ENCODE results near the gene IQGAP1. TPM values are rescaled to one million over a fixed set of nuclear protein-coding genes. Genes with fewer than 3 reads are reported as not detected.

The IQGAP1 gene
- total RNA-seq, 1 experiment from 2014 or later, result 264 TPM

- ChIA-PET POLR2A (interaction anchor here (2.1 kb wide), 1 partner anchor 9 kb away, joined by 4 read pairs; no protein-coding TSS in a partner anchor), CTCF (interaction anchor here (0.9 to 1.2 kb wide), 3 partner anchors 69 to 428 kb away, joined by 3 to 9 read pairs (median 5); no protein-coding TSS in a partner anchor)
- peaks cover 6% of the 10 kb centered on the region for H3K4me1 Mint-ChIP-seq (ENCODE audit: insufficient read depth, unreplicated experiment)
- BruUV-seq (replicated peaks), result no TSS peak
- H3K4me3 Mint-ChIP-seq (ENCODE audit: unreplicated experiment), result no peak overlapping the region
- peaks cover 91% of the 10 kb centered on the region for H3K36me3 Mint-ChIP-seq (ENCODE audit: insufficient read depth, unreplicated experiment)
- intact Hi-C loops (cut with micrococcal nuclease), result loop anchor here (5.0 kb wide), 1 partner anchor 96 kb away; no protein-coding TSS in a partner anchor
- no peaks in the 10 kb centered on the region for H3K9me3 Mint-ChIP-seq (ENCODE audit: unreplicated experiment)
- no peak for DNase-seq (ENCODE audit: unreplicated experiment)
- no peak for TF ChIP-seq CTCF (IDR thresholded peaks at IDR 0.05; ENCODE audit: unreplicated experiment)
- no peak overlapping the region for H3K27ac Mint-ChIP-seq (ENCODE audit: low read depth, unreplicated experiment)
- no peaks in the 10 kb centered on the region for H3K27me3 Mint-ChIP-seq (ENCODE audit: insufficient read depth, unreplicated experiment)
These were observed 70.0 kb downstream of the IQGAP1 start for GRCh38 chr15:90458061-90458460.

- ChIA-PET POLR2A (interaction anchor here (1.0 to 1.3 kb wide), 2 partner anchors 12 to 71 kb away, joined by 3 read pairs; partner anchors contain the start of gene IQGAP1), CTCF (interaction anchor here (0.6 to 1.9 kb wide), 4 partner anchors 23 to 336 kb away, joined by 3 to 18 read pairs (median 7); no protein-coding TSS in a partner anchor)
- DNase-seq (ENCODE audit: unreplicated experiment), result no peak
- H3K4me3 Mint-ChIP-seq (ENCODE audit: unreplicated experiment), result no peak overlapping the region
- BruUV-seq (replicated peaks), result no TSS peak
- intact Hi-C loops (cut with micrococcal nuclease), result loop anchor here (5.0 kb wide), 1 partner anchor 97 kb away; no protein-coding TSS in a partner anchor
- H3K4me1 Mint-ChIP-seq (ENCODE audit: insufficient read depth, unreplicated experiment), result peaks cover 12% of the 10 kb centered on the region
- TF ChIP-seq CTCF (IDR thresholded peaks at IDR 0.05; ENCODE audit: unreplicated experiment), result no peak
- peaks cover 84% of the 10 kb centered on the region for H3K36me3 Mint-ChIP-seq (ENCODE audit: insufficient read depth, unreplicated experiment)
- peak overlapping the region; percentile 57 for H3K27ac Mint-ChIP-seq (ENCODE audit: low read depth, unreplicated experiment)
- H3K27me3 Mint-ChIP-seq (ENCODE audit: insufficient read depth, unreplicated experiment), result no peaks in the 10 kb centered on the region
- H3K9me3 Mint-ChIP-seq (ENCODE audit: unreplicated experiment), result no peaks in the 10 kb centered on the region
These were observed 71.3 kb downstream of the IQGAP1 start for GRCh38 chr15:90459368-90459767.

- H3K36me3 Mint-ChIP-seq (ENCODE audit: insufficient read depth, unreplicated experiment), result peaks cover 81% of the 10 kb centered on the region
- TF ChIP-seq CTCF (IDR thresholded peaks at IDR 0.05; ENCODE audit: unreplicated experiment), result no peak
- intact Hi-C loops (cut with micrococcal nuclease), result no loop called here
- H3K27me3 Mint-ChIP-seq (ENCODE audit: insufficient read depth, unreplicated experiment), result no peaks in the 10 kb centered on the region
- ChIA-PET POLR2A (interaction anchor here (0.6 to 1.8 kb wide), 5 partner anchors 12 to 72 kb away, joined by 3 read pairs; partner anchors contain the start of gene IQGAP1), CTCF (interaction anchor here (0.6 to 1.9 kb wide), 5 partner anchors 22 to 352 kb away, joined by 3 to 18 read pairs (median 3); no protein-coding TSS in a partner anchor)
- peaks cover 15% of the 10 kb centered on the region for H3K4me1 Mint-ChIP-seq (ENCODE audit: insufficient read depth, unreplicated experiment)
- H3K9me3 Mint-ChIP-seq (ENCODE audit: unreplicated experiment), result no peaks in the 10 kb centered on the region
- BruUV-seq (replicated peaks), result no TSS peak
- H3K4me3 Mint-ChIP-seq (ENCODE audit: unreplicated experiment), result no peak overlapping the region
- peak overlapping the region; percentile 57 for H3K27ac Mint-ChIP-seq (ENCODE audit: low read depth, unreplicated experiment)
- no peak for DNase-seq (ENCODE audit: unreplicated experiment)
These were observed 72.2 kb downstream of the IQGAP1 start for GRCh38 chr15:90460142-90460824.

GRCh38 chr15:90463381-90463780 is 75.3 kb downstream of the IQGAP1 start:
- CTCF ChIA-PET, result interaction anchor here (1.1 to 3.6 kb wide), 4 partner anchors 12 to 170 kb away, joined by 3 to 17 read pairs (median 4); no protein-coding TSS in a partner anchor
- TF ChIP-seq CTCF (IDR thresholded peaks at IDR 0.05; ENCODE audit: unreplicated experiment), result no peak
- H3K27me3 Mint-ChIP-seq (ENCODE audit: insufficient read depth, unreplicated experiment), result no peaks in the 10 kb centered on the region
- BruUV-seq (replicated peaks), result no TSS peak
- H3K4me1 Mint-ChIP-seq (ENCODE audit: insufficient read depth, unreplicated experiment), result peaks cover 28% of the 10 kb centered on the region
- DNase-seq (ENCODE audit: unreplicated experiment), result peak; percentile 40
- intact Hi-C loops (cut with micrococcal nuclease), result no loop called here
- H3K9me3 Mint-ChIP-seq (ENCODE audit: unreplicated experiment), result no peaks in the 10 kb centered on the region
- POLR2A ChIA-PET, result interaction anchor here (1.2 to 1.3 kb wide), 3 partner anchors 26 to 134 kb away, joined by 3 read pairs; no protein-coding TSS in a partner anchor
- H3K36me3 Mint-ChIP-seq (ENCODE audit: insufficient read depth, unreplicated experiment), result peaks cover 75% of the 10 kb centered on the region
- peak overlapping the region; percentile 5 for H3K27ac Mint-ChIP-seq (ENCODE audit: low read depth, unreplicated experiment)
- no peak overlapping the region for H3K4me3 Mint-ChIP-seq (ENCODE audit: unreplicated experiment)

Data from MCF 10A (cell line).